ENCODE results near the gene SERTM1.

Gene SERTM1

GRCh38 chr13:36674337-36675212 lies 755 bp downstream of the SERTM1 start:
- Histone ChIP-seq H3K36me3 (no peaks in the 10 kb centered on the region), H3K27ac (no peak overlapping the region), H3K4me1 (peaks cover 0 to 9% (median 6%) of the 10 kb centered on the region in 4 donors), H3K4me3 (peak overlapping the region in 1 of 2 donors; percentile 37), H3K9me3 (no peaks in the 10 kb centered on the region), H3K27me3 (peaks cover 0 to 28% of the 10 kb centered on the region in 2 donors)
- no peak for DNase-seq
- intact Hi-C loops (cut with DNase I; ENCODE audit: low total_unique reads), result no loop called here
- TF ChIP-seq CTCF (IDR thresholded peaks at IDR 0.05), result no peak

- no peak overlapping the region for H3K27ac ChIP-seq
- no peak for DNase-seq
- no peak for TF ChIP-seq CTCF (IDR thresholded peaks at IDR 0.05)
- no peak overlapping the region for H3K4me3 ChIP-seq
- H3K9me3 ChIP-seq, result no peaks in the 10 kb centered on the region
- no peaks in the 10 kb centered on the region for H3K36me3 ChIP-seq
- peaks cover 0 to 9% (median 6%) of the 10 kb centered on the region in 4 donors for H3K4me1 ChIP-seq
- H3K27me3 ChIP-seq, result peaks cover 0 to 28% of the 10 kb centered on the region in 2 donors
- intact Hi-C loops (cut with DNase I; ENCODE audit: low total_unique reads), result no loop called here
Observed at GRCh38 chr13:36675213-36675536, 1.4 kb downstream of the SERTM1 start.

GRCh38 chr13:36680913-36681312 lies 7.1 kb downstream of the SERTM1 start:
- intact Hi-C loops (cut with DNase I; ENCODE audit: low total_unique reads), result no loop called here

GRCh38 chr13:36681894-36682624 lies 8.2 kb downstream of the SERTM1 start:
- Histone ChIP-seq H3K9me3 (no peaks in the 10 kb centered on the region), H3K36me3 (no peaks in the 10 kb centered on the region), H3K4me3 (no peak overlapping the region), H3K27me3 (no peaks in the 10 kb centered on the region), H3K4me1 (no peaks in the 10 kb centered on the region), H3K27ac (no peak overlapping the region)
- no peak for TF ChIP-seq CTCF (IDR thresholded peaks at IDR 0.05)
- no peak for DNase-seq
- intact Hi-C loops (cut with DNase I; ENCODE audit: low total_unique reads), result no loop called here

More at GRCh38 chr13:36680913-36681312, 7.1 kb downstream of the SERTM1 start:
- TF ChIP-seq CTCF (IDR thresholded peaks at IDR 0.05), result no peak
- DNase-seq, result no peak
- Histone ChIP-seq H3K27me3 (no peaks in the 10 kb centered on the region), H3K4me3 (no peak overlapping the region), H3K36me3 (no peaks in the 10 kb centered on the region), H3K4me1 (no peaks in the 10 kb centered on the region), H3K9me3 (no peaks in the 10 kb centered on the region), H3K27ac (no peak overlapping the region)

GRCh38 chr13:36683701-36684100 lies 9.9 kb downstream of the SERTM1 start:
- Histone ChIP-seq H3K27ac (no peak overlapping the region), H3K27me3 (no peaks in the 10 kb centered on the region), H3K4me3 (no peak overlapping the region), H3K36me3 (no peaks in the 10 kb centered on the region), H3K9me3 (no peaks in the 10 kb centered on the region), H3K4me1 (no peaks in the 10 kb centered on the region)
- TF ChIP-seq CTCF (IDR thresholded peaks at IDR 0.05), result no peak
- no peak for DNase-seq
- intact Hi-C loops (cut with DNase I; ENCODE audit: low total_unique reads), result no loop called here
